ENCODE results near the gene ELK1. TPM values are rescaled to one million over a fixed set of nuclear protein-coding genes. Genes with fewer than 3 reads are reported as not detected.

Gene ELK1
- total and polyA plus RNA-seq, 3 donors from 2014 or later, result 70.9 to 114 (median 102) TPM

DNA sequence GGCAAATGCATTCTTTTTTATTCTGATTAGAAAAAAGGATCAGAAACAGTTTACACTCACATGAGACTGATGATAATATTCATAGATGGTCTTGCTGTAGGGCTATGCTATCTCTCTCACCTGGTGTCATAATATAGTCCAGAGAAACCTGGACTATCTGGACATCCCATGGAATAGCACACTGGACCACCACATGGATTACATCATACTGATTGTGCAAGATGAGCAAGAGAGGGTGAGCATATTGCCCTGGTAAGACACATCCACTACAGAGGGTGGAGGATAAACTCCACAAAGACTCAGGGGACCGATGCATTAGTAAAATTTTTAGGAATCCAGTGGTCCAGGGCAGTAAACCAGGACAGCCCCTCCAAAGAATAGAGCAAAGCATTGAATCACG lies 38.9 kb downstream of the ELK1 start:
- H3K36me3 ChIP-seq (ENCODE audit: low read depth, missing control alignments), result no peaks in the 10 kb centered on the region
- H3K4me1 ChIP-seq, result no peaks in the 10 kb centered on the region
- H3K27me3 ChIP-seq, result no peaks in the 10 kb centered on the region
- 91% methylated on average over 2 of the region's 2 CpGs; no CpG with 5 or more reads in 1 of the 2 donors for WGBS, 2 donors
- no peak overlapping the region for H3K27ac ChIP-seq
- TF ChIP-seq POLR2A (IDR thresholded peaks at IDR 0.05), result no peak
- TF ChIP-seq CTCF (IDR thresholded peaks at IDR 0.05), result no peak
- intact Hi-C loops (cut with DNase I; ENCODE audit: low total_unique reads), result no loop called here
- H3K9me3 ChIP-seq, result no peaks in the 10 kb centered on the region
- no peak for DNase-seq
- no peak overlapping the region for H3K4me3 ChIP-seq

DNA sequence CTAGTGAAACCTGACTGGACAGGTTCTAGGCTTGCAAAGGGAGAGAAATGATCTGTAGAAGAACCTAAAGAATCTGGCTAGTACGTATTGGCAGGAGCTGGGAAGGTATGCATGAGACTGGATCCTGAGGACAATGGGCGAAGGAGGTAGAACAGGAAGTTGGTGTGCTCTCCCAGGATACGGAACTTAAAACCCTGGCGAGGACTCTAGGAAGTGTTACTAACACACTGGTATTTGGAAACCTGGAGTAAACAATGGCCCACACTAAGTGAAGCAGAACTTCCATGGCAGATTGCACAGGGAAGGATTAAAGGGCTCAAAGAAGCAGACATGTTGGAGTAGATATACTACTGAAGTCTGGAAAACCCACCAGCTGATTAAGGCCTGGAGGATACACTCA lies 39.9 kb downstream of the ELK1 start:
- Histone ChIP-seq H3K36me3 (ENCODE audit: low read depth, missing control alignments) (no peaks in the 10 kb centered on the region), H3K27me3 (no peaks in the 10 kb centered on the region), H3K9me3 (no peaks in the 10 kb centered on the region), H3K4me1 (no peaks in the 10 kb centered on the region), H3K4me3 (no peak overlapping the region), H3K27ac (no peak overlapping the region)
- 81 to 84% methylated on average over 4 of the region's 4 CpGs for WGBS, 2 donors
- intact Hi-C loops (cut with DNase I; ENCODE audit: low total_unique reads), result no loop called here
- DNase-seq, result no peak
- no peak for TF ChIP-seq POLR2A (IDR thresholded peaks at IDR 0.05)
- TF ChIP-seq CTCF (IDR thresholded peaks at IDR 0.05), result no peak

DNA sequence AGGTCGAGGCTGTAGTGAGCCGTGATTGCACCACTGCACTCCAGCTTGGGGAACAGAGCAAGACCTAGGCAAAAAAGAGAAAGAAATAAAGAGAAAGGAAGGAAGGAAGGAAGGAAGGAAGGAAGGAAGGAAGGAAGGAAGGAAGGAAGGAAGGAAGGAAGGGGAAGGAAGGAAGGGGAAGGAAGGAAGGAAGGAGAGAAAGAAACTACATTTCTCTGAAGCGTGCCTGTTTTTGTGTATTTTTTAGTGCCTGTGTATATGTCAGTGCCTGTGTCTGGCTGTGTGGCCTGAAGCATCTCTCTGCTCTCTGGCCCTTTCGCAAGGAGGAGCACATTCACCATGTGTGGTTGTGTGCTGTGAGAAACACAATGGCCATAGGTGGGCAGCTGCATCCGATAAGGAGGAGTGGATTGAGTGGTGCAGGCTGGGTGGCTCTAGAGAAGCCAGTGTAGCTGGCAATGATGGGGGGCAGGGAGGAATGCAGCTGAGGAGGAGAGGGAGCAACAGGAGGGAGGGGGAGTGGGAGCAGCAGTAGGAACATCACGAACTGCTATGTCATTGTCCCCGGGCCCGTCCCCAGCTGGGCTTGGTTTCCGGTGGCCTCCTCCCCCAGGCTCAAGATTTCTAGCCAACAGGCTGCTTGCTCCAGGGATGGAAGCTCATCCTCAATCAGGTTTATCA lies 42.1 kb downstream of the ELK1 start:
- Histone ChIP-seq H3K27ac (no peak overlapping the region), H3K4me1 (no peaks in the 10 kb centered on the region), H3K9me3 (no peaks in the 10 kb centered on the region), H3K4me3 (no peak overlapping the region), H3K27me3 (no peaks in the 10 kb centered on the region), H3K36me3 (ENCODE audit: low read depth, missing control alignments) (no peaks in the 10 kb centered on the region)
- WGBS, 2 donors, result 52 to 74% methylated on average over 8 to 9 of the region's 9 CpGs
- peak; percentile 36 for DNase-seq
- intact Hi-C loops (cut with DNase I; ENCODE audit: low total_unique reads), result no loop called here
- no peak for TF ChIP-seq POLR2A (IDR thresholded peaks at IDR 0.05)
- no peak for TF ChIP-seq CTCF (IDR thresholded peaks at IDR 0.05)

DNA sequence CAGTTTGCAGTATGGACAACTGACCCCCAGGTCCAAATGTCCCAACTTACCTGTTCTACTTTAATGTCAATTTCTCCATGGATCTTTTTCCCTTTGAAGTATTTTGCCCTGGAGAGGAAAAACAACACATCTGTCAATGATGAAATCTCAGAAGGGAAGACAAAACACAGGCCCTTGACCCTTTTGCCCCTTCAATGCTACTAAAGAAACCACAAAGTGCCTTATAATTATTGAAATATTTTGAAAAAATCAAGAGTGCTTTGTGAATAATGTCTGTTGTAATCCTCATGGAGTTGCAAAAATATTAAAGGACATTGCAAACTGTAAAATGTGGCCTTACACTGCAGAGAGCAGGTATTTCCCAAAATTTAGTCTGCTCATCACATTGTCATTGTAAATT lies 43.3 kb downstream of the ELK1 start:
- no peak for DNase-seq
- H3K9me3 ChIP-seq, result no peaks in the 10 kb centered on the region
- H3K27ac ChIP-seq, result no peak overlapping the region

More for the DNA sequence above, 43.3 kb downstream of the ELK1 start:
- Histone ChIP-seq H3K4me1 (no peaks in the 10 kb centered on the region), H3K27me3 (no peaks in the 10 kb centered on the region), H3K36me3 (ENCODE audit: low read depth, missing control alignments) (no peaks in the 10 kb centered on the region), H3K4me3 (no peak overlapping the region)
- TF ChIP-seq CTCF (IDR thresholded peaks at IDR 0.05), result no peak
- TF ChIP-seq POLR2A (IDR thresholded peaks at IDR 0.05), result no peak
- intact Hi-C loops (cut with DNase I; ENCODE audit: low total_unique reads), result no loop called here

All from testis (tissue), 3 donors.